Thoracic aorta (tissue), 2 donors: ENCODE measurements around the gene PPP6R3. TPM values are rescaled to one million over a fixed set of nuclear protein-coding genes. Genes with fewer than 3 reads are reported as not detected.

Experiments used
- ATAC-seq: fragments of 150-250 bp; one replicate; pipeline ENCODE4 v1.8.0; 2017; ENCODE audit warnings: low read depth; ENCODE audit not compliant: insufficient number of reproducible peaks, low FRiP score
- DNase-seq: peaks from one replicate; pipeline ENCODE4 v3.0.0-alpha.2; 2020; ENCODE audit warnings: low spot score
- H3K27ac ChIP-seq, 2 donors: fragments of 200-600 bp; sonication (generic); 1 replicate in 1 of 2; 2 replicates in 1 of 2; pipeline ENCODE4 v1.5.1; 2016; ENCODE audit warnings: mild to moderate bottlenecking in 2 of 2, moderate library complexity in 2 of 2
- H3K27me3 ChIP-seq: fragments of 200-600 bp; sonication (generic); replicated peaks from 2 replicates; pipeline ENCODE4 v1.6.0; 2016; ENCODE audit warnings: mild to moderate bottlenecking; ENCODE audit not compliant: insufficient read depth
- H3K36me3 ChIP-seq: fragments of 200-600 bp; sonication (generic); one replicate; pipeline ENCODE4 v1.5.1; 2016
- H3K4me1 ChIP-seq, 2 donors: fragments of 200-600 bp; sonication (generic); 1 replicate in 1 of 2; 2 replicates in 1 of 2; pipeline versions ENCODE4 v1.5.1 to v1.6.0; 2016; ENCODE audit warnings: low read depth in 2 of 2, mild to moderate bottlenecking in 1 of 2; ENCODE audit not compliant: control insufficient read depth in 1 of 2
- H3K4me3 ChIP-seq: fragments of 200-600 bp; sonication (generic); 2 replicates; pipeline ENCODE4 v1.5.1; 2016; ENCODE audit warnings: mild to moderate bottlenecking
- H3K9me3 ChIP-seq: fragments of 200-600 bp; sonication (generic); 2 replicates; pipeline ENCODE4 v1.5.1; 2016
- total RNA-seq, 2 donors: library from RNA; depleted of rRNA; stranded (reverse); fragments of >200 nt; gene quantifications; one replicate each; pipeline versions ENCODE4 v1.1.0 to v1.2.3, GENCODE V29; 2016
- TF ChIP-seq, protein P1 (sequence below): fragments of 200-600 bp; sonication (generic); IDR thresholded peaks from one replicate; pipeline ENCODE4 v1.5.1; 2019; ENCODE audit warnings: antibody characterized with exemption

The PPP6R3 gene
- total RNA-seq, 2 donors from 2014 or later, result 75.4 to 166 TPM

DNA sequence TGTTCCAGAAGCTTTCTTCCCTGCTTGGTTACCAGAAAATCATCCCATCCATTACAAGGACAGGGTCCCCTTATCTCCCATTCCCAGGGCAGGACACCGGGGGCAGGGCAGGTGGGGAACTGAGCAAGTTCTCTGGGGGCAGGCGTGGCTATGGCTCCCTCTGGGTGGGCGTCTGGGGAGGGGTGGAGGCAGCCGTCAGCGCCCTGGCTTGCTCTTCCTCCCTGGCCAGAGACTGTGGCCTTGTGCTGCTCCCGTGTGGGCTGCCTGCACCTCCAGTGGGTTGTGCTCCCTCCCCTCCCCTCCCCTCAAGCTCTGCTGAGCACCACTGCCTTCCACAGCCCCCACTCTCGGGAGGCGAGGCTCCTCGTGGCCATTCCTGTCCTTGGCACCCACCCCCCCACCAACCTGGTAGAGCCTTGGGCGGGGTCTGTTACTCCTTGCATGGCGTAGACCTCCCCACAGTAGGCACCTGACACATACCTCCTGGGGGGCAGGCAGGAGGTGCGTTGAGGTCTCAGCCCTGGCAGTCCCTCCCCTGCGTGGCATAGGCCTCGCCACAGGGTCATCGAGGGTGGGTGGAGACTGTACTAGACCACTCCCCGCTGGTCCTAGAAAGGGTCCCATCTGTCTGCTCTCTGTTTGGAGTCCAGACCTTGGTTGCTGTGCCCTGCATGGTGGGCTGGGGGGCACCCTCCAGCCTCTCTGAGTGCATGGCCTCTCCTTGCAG, 24.2 kb upstream of the PPP6R3 start:
- Histone ChIP-seq H3K27ac (peak overlapping the region in 1 of 2 donors; percentile 10), H3K27me3 (no peaks in the 10 kb centered on the region), H3K9me3 (no peaks in the 10 kb centered on the region), H3K4me1 (peaks cover 6 to 13% of the 10 kb centered on the region in 2 donors), H3K36me3 (peaks cover 46% of the 10 kb centered on the region), H3K4me3 (no peak overlapping the region)
- TF ChIP-seq, protein P1, sequence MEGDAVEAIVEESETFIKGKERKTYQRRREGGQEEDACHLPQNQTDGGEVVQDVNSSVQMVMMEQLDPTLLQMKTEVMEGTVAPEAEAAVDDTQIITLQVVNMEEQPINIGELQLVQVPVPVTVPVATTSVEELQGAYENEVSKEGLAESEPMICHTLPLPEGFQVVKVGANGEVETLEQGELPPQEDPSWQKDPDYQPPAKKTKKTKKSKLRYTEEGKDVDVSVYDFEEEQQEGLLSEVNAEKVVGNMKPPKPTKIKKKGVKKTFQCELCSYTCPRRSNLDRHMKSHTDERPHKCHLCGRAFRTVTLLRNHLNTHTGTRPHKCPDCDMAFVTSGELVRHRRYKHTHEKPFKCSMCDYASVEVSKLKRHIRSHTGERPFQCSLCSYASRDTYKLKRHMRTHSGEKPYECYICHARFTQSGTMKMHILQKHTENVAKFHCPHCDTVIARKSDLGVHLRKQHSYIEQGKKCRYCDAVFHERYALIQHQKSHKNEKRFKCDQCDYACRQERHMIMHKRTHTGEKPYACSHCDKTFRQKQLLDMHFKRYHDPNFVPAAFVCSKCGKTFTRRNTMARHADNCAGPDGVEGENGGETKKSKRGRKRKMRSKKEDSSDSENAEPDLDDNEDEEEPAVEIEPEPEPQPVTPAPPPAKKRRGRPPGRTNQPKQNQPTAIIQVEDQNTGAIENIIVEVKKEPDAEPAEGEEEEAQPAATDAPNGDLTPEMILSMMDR, result no peak
- DNase-seq (no peak), ATAC-seq (no peak)

DNA sequence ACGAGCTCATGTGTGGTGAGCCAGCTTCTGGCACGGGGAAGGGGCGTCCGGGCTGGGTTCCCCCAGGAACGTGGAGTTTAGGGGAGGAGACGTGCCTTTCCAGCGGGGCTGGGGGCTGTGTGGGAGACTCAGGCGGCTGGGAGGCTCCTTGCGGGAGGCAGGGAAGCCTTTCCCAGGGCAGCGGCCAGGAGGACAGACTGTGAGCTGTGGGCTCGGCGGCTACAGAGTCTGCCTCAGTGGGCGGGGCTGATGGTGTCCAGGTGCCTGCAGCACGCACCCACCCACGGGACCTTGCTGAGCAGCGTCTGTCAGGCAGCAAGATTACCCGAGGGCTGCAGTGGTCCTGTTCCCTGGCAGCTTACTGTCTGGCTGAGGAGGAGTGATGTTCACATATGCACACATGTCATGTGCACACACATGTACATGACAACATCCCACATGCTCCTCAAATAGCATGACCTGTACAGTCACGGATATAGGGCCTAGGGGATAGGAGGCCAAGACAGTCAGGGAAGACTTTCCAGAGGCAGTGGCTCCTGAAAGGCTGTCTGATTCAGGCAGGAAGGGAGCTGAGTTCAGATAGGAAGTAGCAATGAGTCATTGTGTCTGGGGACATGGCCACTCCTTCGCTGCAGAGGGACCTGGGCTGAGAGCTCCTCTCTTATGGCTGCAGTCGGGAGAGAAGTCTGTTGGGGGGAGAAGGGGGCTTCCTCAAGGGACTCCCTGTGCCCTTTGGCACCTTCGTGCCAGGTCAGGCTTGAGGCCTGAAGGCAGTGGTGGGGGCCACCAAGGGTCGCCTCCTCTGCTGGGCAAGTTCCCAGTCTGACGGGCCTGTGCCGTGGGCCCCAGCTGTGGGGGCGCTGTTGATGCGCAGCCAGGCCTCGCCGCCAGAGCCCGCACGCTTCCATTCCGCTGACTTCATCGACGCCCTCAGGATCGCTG, 23.3 kb upstream of the PPP6R3 start:
- Histone ChIP-seq H3K4me3 (no peak overlapping the region), H3K9me3 (no peaks in the 10 kb centered on the region), H3K27ac (peak overlapping the region in 1 of 2 donors; percentile 10), H3K4me1 (peaks cover 6 to 13% of the 10 kb centered on the region in 2 donors), H3K36me3 (peaks cover 45% of the 10 kb centered on the region), H3K27me3 (no peaks in the 10 kb centered on the region)
- ATAC-seq (peak; percentile 71), DNase-seq (no peak)
- TF ChIP-seq, protein P1, result no peak

DNA sequence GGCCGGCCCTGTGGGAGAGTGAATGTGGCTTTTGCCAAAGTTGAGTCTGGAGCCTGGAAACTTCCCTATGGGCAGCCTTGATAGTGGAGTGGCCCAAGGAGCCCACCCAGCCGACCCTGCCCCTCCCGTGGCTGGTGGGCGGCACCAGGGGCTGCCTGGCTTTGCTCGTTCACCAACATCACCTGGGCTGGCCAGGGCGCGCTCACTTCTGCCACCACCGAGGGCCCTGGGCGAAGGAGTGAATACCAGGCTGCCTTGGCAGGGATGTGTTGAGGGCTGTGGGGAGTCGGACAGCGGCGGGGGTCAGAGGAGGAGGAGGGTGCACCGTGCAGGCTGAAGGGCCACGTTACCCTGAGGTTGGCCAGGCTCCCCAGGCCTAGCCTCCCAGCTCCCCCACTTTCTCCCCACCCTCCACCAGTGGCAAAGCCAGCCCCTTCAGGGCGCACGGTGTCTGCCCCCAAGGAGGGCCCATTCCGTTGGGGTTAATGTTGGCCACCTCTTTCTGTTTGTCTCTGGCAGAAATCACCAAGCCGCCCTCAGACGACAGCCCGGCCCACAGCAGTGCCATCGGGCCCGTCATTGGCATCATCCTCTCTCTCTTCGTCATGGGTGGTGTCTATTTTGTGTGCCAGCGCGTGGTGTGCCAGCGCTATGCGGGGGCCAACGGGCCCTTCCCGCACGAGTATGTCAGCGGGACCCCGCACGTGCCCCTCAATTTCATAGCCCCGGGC, 22.5 kb upstream of the PPP6R3 start:
- peak overlapping the region in 1 of 2 donors; percentile 10 for H3K27ac ChIP-seq

DNA sequence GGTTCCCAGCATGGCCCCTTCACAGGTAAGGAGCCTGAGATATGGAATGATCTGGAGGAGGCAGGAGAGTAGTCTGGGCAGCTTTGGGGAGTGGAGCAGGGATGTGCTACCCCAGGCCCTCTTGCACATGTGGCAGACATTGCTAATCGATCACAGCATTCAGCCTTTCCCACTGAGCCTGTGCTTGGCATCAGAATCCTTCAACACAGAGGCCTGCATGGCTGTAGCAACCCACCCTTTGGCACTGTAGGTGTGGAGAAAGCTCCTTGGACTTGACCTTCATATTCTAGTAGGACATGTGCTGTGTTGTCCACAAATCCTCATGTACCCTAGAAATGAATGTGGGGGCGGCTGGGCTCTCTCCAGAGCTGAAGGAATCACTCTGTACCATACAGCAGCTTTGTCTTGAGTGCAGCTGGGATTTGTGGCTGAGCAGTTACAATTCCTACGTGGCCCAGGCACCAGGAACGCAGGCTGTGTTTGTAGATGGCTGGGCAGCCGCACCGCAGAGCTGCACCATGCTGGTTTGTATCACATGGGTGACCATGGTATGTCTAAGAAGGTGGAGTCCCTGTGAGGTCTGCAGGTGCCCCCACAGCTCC, 21.8 kb upstream of the PPP6R3 start:
- Histone ChIP-seq H3K9me3 (no peaks in the 10 kb centered on the region), H3K4me3 (no peak overlapping the region), H3K36me3 (peaks cover 48% of the 10 kb centered on the region), H3K27ac (no peak overlapping the region), H3K4me1 (peaks cover 6 to 13% of the 10 kb centered on the region in 2 donors), H3K27me3 (no peaks in the 10 kb centered on the region)
- no peak for ATAC-seq
- no peak for DNase-seq
- TF ChIP-seq, protein P1, result no peak

More for the DNA sequence above, 22.5 kb upstream of the PPP6R3 start:
- TF ChIP-seq, protein P1, result no peak
- H3K4me1 ChIP-seq, result peaks cover 6 to 13% of the 10 kb centered on the region in 2 donors
- DNase-seq (no peak), ATAC-seq (no peak)
- H3K4me3 ChIP-seq, result no peak overlapping the region
- no peaks in the 10 kb centered on the region for H3K27me3 ChIP-seq
- H3K9me3 ChIP-seq, result no peaks in the 10 kb centered on the region
- H3K36me3 ChIP-seq, result peaks cover 48% of the 10 kb centered on the region
